DLD1 (cell line): ENCODE data around the gene SCN1B.

ENCODE experiments used
- in situ Hi-C: cut with HindIII; loops from 2 replicates; pipeline ENCODE4 v1.10.0; 2017; ENCODE audit warnings: low sequenced_read_pairs

Gene SCN1B

GRCh38 chr19:35051796-35052195 lies 21.5 kb downstream of the SCN1B start:
- in situ Hi-C loops: no loop called here

DNA sequence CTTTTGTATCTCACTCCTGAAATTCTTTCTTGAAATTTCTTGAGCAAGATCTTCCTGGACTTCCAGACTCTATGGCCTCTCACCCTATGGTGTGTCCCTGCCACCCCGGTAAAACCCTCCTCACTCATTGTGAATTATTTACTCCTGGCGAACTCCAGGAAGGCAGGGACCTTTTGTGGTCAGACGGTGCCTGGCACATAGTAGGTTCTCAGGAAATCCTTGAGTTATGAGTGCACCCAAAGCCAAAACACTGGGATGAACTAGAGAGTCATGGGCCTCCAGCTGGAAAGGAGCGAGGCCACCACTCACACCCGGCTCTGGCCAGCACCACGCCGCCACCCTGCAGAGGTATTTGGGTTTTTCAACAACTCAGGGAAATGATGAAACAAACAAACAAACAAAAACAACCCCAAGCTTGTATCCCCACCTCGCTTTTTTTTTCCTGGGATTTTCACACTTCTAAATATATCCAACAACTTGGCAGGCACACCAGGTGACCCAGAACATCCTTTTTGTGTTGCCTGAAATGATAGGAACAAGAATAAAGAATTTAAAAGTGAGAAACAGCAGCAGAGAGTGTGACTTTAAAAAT lies 22.4 kb downstream of the SCN1B start:
- in situ Hi-C loops: no loop called here

DNA sequence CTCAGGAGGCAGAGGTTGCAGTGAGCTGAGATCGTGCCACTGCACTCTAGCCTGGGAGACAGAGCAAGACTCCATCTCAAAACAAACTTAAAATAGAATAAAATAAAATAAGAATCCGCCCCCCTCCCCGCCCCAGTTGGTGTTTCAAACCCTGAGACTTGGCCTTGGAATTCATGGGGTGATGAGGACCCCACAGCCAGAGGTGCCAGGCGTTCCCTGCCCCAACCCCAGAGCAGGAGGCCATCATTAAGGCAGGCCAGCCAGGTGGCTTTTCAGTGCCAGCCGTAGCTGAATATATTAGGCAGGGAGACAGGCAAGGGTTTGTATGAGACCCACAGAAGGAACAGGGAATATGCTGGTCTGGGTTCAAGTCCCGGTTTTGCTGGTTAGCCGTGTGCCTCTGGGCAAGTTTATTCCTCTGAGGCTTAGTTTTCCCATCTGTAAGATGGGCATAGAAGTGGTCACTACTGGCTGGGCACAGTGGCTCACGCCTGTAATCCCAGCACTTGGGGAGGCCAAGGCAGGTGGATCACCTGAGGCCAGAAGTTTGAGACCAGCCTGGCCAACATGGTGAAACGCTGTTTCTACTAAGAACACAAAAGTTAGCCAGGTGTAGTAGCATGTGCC lies 23.5 kb downstream of the SCN1B start:
- in situ Hi-C loops: no loop called here

- in situ Hi-C loops: no loop called here
Observed at GRCh38 chr19:35054626-35055025, 24.4 kb downstream of the SCN1B start.

DNA sequence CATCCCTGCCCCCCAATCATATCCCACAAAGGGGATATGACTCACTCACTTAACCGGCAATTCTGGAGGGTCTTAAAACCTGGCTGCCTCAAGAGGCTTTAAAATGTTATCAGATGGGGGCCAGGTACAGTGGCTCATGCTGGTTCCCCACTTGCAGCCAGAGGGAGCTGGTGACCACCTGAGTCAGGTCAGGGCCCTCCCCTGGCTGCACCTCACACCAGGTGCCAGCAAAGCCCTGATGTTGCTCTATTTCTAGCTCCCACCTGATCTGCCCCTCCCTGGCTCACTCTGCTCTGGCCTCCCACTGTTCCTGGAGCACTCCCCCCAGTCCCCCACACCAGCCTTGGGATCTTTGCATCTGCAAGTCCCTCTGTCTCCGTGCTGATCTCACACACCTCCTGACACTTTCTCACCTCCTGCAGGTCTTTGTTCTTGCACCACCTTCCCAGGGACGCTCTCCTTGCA lies 25.5 kb downstream of the SCN1B start:
- in situ Hi-C loops: no loop called here

GRCh38 chr19:35056513-35057063 lies 26.3 kb downstream of the SCN1B start:
- in situ Hi-C loops: no loop called here

GRCh38 chr19:35058370-35058769 lies 28.1 kb downstream of the SCN1B start:
- in situ Hi-C loops: no loop called here

DNA sequence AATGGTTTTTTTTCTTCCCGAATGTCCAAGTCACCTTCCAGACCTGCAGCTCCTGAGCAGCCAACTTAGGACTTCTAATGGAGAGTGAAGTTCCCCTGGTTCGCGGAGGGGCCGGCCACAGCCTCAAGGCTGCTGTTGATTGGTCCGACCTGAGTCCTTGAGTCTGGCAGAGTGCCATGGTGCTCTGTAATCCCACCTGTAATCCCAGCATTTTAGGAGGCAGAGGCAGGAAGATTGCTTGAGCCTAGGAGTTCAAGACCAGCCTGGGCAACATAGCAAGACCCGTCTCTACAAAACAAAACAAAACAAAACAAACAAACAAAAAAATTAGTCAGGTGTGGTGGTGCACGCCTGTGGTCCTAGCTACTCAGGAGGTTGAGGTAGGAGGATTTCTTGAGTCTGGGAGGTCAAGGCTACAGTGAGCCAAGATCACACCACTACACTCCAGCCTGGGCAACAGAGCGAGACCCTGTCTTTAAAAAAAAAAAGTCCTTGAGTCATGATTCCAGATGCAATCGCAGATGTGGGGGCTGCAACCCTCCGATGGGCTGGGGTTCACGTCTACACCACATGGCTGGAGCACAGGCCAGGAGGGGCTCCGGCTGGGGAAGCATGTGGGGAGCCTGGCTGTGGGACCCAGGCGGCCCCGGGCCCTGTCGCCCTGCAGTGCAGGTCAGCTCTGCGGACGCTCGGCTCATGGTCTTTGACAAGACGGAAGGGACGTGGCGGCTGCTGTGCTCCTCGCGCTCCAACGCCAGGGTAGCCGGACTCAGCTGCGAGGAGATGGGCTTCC lies 28.9 kb downstream of the SCN1B start:
- in situ Hi-C loops: no loop called here

DNA sequence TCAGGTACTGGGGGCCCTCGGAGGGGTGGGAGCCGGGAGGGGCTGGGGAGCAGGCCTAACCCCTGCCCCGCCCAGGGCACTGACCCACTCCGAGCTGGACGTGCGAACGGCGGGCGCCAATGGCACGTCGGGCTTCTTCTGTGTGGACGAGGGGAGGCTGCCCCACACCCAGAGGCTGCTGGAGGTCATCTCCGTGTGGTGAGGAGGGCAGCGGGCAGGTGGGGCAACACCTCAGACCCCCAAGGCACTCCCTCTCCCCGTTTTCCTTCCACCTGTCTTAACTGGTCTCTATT lies 29.5 kb downstream of the SCN1B start:
- in situ Hi-C loops: no loop called here

GRCh38 chr19:35060160-35060855 lies 30.0 kb downstream of the SCN1B start:
- in situ Hi-C loops: no loop called here

GRCh38 chr19:35061583-35062373 lies 31.5 kb downstream of the SCN1B start:
- in situ Hi-C loops: no loop called here

GRCh38 chr19:35062942-35063341 lies 32.7 kb downstream of the SCN1B start:
- in situ Hi-C loops: no loop called here

- in situ Hi-C loops: no loop called here
Observed at GRCh38 chr19:35063940-35064818, 33.9 kb downstream of the SCN1B start.

DNA sequence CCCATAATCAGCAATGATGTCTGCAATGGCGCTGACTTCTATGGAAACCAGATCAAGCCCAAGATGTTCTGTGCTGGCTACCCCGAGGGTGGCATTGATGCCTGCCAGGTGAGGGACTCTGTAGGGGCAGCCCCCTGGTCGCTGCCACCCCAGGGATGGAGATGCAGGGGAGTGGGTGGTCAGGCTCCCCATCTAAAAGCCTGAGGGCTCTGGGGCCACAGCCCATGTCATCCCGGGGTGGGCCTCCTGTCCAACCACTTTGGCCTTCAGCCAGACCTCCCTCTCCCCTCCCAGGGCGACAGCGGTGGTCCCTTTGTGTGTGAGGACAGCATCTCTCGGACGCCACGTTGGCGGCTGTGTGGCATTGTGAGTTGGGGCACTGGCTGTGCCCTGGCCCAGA lies 35.3 kb downstream of the SCN1B start:
- in situ Hi-C loops: no loop called here

DNA sequence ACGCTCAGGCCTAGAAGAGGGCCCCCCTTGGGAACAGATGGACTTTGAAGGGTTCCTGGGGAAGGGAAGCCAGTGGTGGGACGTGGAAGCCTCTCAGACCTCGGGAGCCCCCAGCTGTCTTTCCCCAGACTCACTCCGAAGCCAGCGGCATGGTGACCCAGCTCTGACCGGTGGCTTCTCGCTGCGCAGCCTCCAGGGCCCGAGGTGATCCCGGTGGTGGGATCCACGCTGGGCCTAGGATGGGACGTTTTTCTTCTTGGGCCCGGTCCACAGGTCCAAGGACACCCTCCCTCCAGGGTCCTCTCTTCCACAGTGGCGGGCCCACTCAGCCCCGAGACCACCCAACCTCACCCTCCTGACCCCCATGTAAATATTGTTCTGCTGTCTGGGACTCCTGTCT lies 35.9 kb downstream of the SCN1B start:
- in situ Hi-C loops: no loop called here

DNA sequence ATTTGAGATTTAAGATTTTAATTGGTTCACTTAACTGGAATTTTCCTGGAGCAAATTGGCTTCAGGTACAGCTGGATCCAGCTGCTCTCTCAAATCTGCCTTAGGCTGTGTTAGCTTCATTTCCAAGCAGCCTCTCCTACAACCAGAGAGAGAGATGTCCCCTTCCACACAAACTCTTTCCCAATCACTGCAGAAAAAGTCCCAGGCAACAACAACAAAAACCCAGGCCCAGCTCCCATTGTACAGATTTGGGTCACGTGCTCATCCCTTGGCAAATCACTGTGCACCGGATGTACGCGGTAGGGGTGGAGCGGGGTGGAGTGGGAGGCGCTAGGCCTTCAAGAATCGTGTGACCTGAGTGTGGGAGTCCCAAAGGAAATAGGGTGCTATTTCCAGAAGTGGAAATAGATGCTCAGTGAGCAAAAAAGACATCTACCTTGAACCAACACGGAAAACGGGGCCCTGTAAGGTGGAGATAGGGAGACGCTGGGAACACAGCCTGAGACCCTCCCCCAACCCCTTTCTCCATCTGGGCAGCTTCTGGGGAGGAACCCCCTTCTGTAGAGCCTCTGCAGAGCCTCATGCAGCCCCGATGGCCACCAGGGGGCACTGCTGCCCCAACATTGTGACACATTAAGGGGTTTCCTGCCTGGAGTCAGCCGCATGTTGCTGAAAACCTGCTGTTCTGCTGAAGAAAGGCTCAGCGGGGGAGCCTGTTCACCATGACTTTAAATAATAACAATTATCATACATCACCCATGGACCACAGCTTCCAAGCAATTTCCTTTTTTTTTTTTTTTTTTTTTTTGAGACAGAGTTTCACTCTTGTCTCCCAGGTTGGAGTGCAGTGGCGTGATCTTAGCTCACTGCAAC lies 36.7 kb downstream of the SCN1B start:
- in situ Hi-C loops: no loop called here

DNA sequence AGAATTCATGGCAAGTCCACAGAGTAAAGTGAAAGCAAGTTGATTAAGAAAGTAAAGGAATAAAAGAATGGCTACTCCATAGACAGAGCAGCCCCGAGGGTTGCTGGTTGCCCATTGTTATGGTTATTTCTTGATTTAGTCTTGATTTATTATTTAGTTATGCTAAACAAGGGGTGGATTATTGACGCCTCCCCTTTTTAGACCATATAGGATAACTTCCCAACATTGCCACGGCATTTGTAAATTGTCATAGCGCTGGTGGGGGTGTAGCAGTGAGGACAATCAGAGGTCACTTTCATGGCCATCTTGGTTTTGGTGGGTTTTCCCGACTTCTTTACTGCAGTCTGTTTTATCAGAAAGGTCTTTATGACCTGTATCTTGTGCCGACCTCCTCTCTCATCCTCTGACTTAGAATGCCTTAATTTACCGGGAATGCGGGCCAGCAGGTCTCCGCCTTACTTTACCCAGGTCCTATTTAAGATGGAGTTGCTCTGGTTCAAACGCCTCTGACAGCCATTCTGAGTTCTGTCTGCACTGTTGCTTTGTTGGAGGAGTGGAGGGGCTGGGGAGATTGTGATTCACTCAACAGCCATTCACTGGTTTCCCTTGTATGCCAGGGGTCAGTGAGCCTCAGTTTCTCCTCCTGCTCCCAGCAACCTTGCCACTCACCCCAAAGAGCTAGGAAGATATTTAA lies 38.8 kb downstream of the SCN1B start:
- in situ Hi-C loops: no loop called here

DNA sequence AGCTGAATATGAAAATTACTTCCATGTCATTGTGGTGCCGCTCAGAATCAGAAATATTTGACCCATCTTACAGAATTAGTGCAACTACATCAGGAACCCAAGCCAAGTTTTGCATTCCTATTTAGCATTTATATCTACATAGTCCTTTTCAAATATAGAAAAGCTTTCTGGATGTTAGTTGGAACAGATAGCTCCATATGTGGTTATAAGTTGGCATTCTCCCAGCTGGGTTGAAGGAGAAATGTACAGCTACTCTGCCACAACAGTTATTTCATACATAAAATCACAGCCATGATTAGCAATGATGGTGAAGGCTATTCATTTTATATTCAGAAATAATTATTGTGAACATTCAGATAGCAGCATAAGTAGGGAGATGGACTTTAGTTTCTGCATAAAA lies 39.4 kb downstream of the SCN1B start:
- in situ Hi-C loops: no loop called here
